Trophoblast cell (in vitro differentiated cells and primary cell): Measurements from ENCODE around the gene PTPRM.
"Not testable (repeated sequence)": the region's sequence is repeated elsewhere in the genome, so short reads cannot be mapped to it uniquely, and the experiment has no call there.

Experiments used
- DNase-seq, 2 donors: peaks; one replicate each; pipeline ENCODE4 v3.0.0-alpha.2; 2016
- H2AFZ ChIP-seq: 2 replicates; pipeline ENCODE4 v1.6.1; 2013; ENCODE audit warnings: low read length, moderate library complexity, mild to moderate bottlenecking; ENCODE audit not compliant: insufficient read depth, poor library complexity
- H2AK5ac ChIP-seq: 2 replicates; pipeline ENCODE4 v1.6.1; 2013; ENCODE audit warnings: mild to moderate bottlenecking, low read length
- H2BK120ac ChIP-seq: 2 replicates; pipeline ENCODE4 v1.6.1; 2013; ENCODE audit warnings: low read length, mild to moderate bottlenecking, moderate library complexity; ENCODE audit not compliant: insufficient read depth, poor library complexity
- H2BK12ac ChIP-seq: 2 replicates; pipeline ENCODE4 v1.6.1; 2013; ENCODE audit warnings: mild to moderate bottlenecking, low read length, moderate library complexity
- H2BK5ac ChIP-seq: 2 replicates; pipeline ENCODE4 v1.6.1; 2013; ENCODE audit warnings: low read length, low read depth, moderate library complexity, mild to moderate bottlenecking; ENCODE audit not compliant: poor library complexity
- H3K14ac ChIP-seq: 2 replicates; pipeline ENCODE4 v1.6.1; 2013; ENCODE audit warnings: mild to moderate bottlenecking, low read length
- H3K18ac ChIP-seq: 2 replicates; pipeline ENCODE4 v1.6.1; 2013; ENCODE audit warnings: mild to moderate bottlenecking, low read length
- H3K23ac ChIP-seq: 2 replicates; pipeline ENCODE4 v1.6.1; 2013; ENCODE audit warnings: low read length
- H3K27ac ChIP-seq: 2 replicates; pipeline ENCODE4 v1.5.1; 2013; ENCODE audit warnings: low read depth, mild to moderate bottlenecking, inconsistent platforms, low read length, moderate library complexity
- H3K27me3 ChIP-seq: 2 replicates; pipeline ENCODE4 v1.6.1; 2013; ENCODE audit warnings: inconsistent platforms, mild to moderate bottlenecking, low read length, moderate library complexity; ENCODE audit not compliant: insufficient read depth
- H3K36me3 ChIP-seq, 2 experiments: 1 replicate in 1 of 2; 2 replicates in 1 of 2; pipeline ENCODE4 v1.6.1; 2013; ENCODE audit warnings: low read length in 2 of 2, mild to moderate bottlenecking in 2 of 2, moderate library complexity in 1 of 2; ENCODE audit not compliant: insufficient read depth in 2 of 2, control insufficient read depth in 1 of 2
- H3K4ac ChIP-seq: 2 replicates; pipeline ENCODE4 v1.6.1; 2013; ENCODE audit warnings: low read depth, mild to moderate bottlenecking, low read length, moderate library complexity
- H3K4me1 ChIP-seq, 2 experiments: 1 replicate in 1 of 2; 2 replicates in 1 of 2; pipeline ENCODE4 v1.6.1; 2013; ENCODE audit warnings: low read length in 2 of 2, mild to moderate bottlenecking in 2 of 2, moderate library complexity in 1 of 2; ENCODE audit not compliant: insufficient read depth in 2 of 2, control insufficient read depth in 1 of 2
- H3K4me2 ChIP-seq: 2 replicates; pipeline ENCODE4 v1.6.1; 2013; ENCODE audit warnings: inconsistent platforms, mild to moderate bottlenecking, low read length, moderate library complexity
- H3K4me3 ChIP-seq: 2 replicates; pipeline ENCODE4 v1.5.1; 2013; ENCODE audit warnings: mild to moderate bottlenecking, low read depth, low read length, inconsistent platforms
- H3K79me1 ChIP-seq: one replicate; pipeline ENCODE4 v1.6.1; 2013; ENCODE audit warnings: low read length
- H3K79me2 ChIP-seq: 2 replicates; pipeline ENCODE4 v1.6.1; 2013; ENCODE audit warnings: low read length, mild to moderate bottlenecking; ENCODE audit not compliant: control insufficient read depth, insufficient read depth, poor library complexity
- H3K9ac ChIP-seq: 2 replicates; pipeline ENCODE4 v1.6.1; 2013; ENCODE audit warnings: mild to moderate bottlenecking, low read length
- H3K9me3 ChIP-seq: 2 replicates; pipeline ENCODE4 v1.6.1; 2013; ENCODE audit warnings: low read depth, mild to moderate bottlenecking, control low read depth, inconsistent platforms, low read length; ENCODE audit not compliant: insufficient read depth
- H4K12ac ChIP-seq: 2 replicates; pipeline ENCODE4 v1.6.1; 2013; ENCODE audit warnings: low read depth, mild to moderate bottlenecking, low read length, moderate library complexity
- H4K8ac ChIP-seq: 2 replicates; pipeline ENCODE4 v1.6.1; 2013; ENCODE audit warnings: low read depth, mild to moderate bottlenecking, low read length, moderate library complexity
- H4K91ac ChIP-seq: one replicate; pipeline ENCODE4 v1.6.1; 2013; ENCODE audit warnings: low read depth, mild to moderate bottlenecking, low read length, moderate library complexity
- WGBS: extraction: QIAGEN DNeasy Blood & Tissue Kit; methylation state at CpG from one replicate; pipeline ENCODE4 v1.1.7; 2013; ENCODE audit warnings: missing lambda C conversion rate; ENCODE audit not compliant: insufficient read length, insufficient coverage; ENCODE audit errors: extremely low coverage; 5-methylcytosine and 5-hydroxymethylcytosine counted together

PTPRM gene

DNA sequence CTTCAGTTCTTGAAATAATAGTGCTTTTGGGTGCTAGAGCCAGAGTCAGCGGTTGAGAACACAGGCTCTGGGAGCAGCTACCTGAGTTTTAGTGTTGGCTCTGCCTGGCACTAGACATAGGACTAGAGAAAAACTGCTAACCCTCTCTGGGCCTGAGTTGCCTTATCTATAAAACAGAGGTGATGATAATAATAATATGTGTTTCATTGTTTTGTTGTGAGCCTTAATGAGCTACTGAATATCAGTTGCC, 391.7 kb downstream of the PTPRM start:
- Histone ChIP-seq H3K27me3 (no peaks in the 10 kb centered on the region), H3K9me3 (no peaks in the 10 kb centered on the region), H3K18ac (no peak overlapping the region), H3K23ac (no peak overlapping the region), H3K4me1 (peaks cover 0 to 2% of the 10 kb centered on the region in 2 experiments), H3K4ac (no peak overlapping the region), H3K36me3 (peaks cover 0 to 2% of the 10 kb centered on the region in 2 experiments), H3K4me2 (no peak overlapping the region), H2AFZ (no peak overlapping the region), H2BK5ac (no peak overlapping the region), H3K79me2 (no peaks in the 10 kb centered on the region), H4K91ac (no peak overlapping the region), H4K12ac (no peak overlapping the region), H2AK5ac (no peak overlapping the region), H3K9ac (no peak overlapping the region), H3K27ac (no peak overlapping the region), H3K79me1 (no peaks in the 10 kb centered on the region), H2BK12ac (no peak overlapping the region), H3K4me3 (no peak overlapping the region), H2BK120ac (no peak overlapping the region), H4K8ac (no peak overlapping the region), H3K14ac (no peak overlapping the region)
- no CpG with 5 or more reads among the region's 1 CpG for WGBS
- DNase-seq: no peak

DNA sequence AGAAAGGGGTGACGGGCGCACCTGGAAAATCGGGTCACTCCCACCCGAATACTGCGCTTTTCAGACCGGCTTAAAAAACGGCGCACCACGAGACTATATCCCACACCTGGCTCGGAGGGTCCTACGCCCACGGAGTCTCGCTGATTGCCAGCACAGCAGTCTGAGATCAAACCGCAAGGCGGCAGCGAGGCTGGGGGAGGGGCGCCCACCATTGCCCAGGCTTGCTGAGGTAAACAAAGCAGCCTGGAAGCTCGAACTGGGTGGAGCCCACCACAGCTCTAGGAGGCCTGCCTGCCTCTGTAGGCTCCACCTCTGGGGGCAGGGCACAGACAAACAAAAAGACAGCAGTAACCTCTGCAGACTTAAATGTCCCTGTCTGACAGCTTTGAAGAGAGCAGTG, 399.6 kb downstream of the PTPRM start:
- not testable (repeated sequence) for H3K79me2 ChIP-seq, H3K9ac ChIP-seq, H3K27me3 ChIP-seq, H3K23ac ChIP-seq, H3K4me1 ChIP-seq, H3K36me3 ChIP-seq, DNase-seq, H2AK5ac ChIP-seq, H4K8ac ChIP-seq, H3K4ac ChIP-seq, H2BK5ac ChIP-seq, H3K4me2 ChIP-seq, H3K79me1 ChIP-seq, H4K91ac ChIP-seq, H3K18ac ChIP-seq, H3K4me3 ChIP-seq, H3K27ac ChIP-seq, H2BK12ac ChIP-seq, H4K12ac ChIP-seq, H2BK120ac ChIP-seq, H2AFZ ChIP-seq, H3K9me3 ChIP-seq, H3K14ac ChIP-seq
- no CpG with 5 or more reads among the region's 18 CpGs for WGBS

DNA sequence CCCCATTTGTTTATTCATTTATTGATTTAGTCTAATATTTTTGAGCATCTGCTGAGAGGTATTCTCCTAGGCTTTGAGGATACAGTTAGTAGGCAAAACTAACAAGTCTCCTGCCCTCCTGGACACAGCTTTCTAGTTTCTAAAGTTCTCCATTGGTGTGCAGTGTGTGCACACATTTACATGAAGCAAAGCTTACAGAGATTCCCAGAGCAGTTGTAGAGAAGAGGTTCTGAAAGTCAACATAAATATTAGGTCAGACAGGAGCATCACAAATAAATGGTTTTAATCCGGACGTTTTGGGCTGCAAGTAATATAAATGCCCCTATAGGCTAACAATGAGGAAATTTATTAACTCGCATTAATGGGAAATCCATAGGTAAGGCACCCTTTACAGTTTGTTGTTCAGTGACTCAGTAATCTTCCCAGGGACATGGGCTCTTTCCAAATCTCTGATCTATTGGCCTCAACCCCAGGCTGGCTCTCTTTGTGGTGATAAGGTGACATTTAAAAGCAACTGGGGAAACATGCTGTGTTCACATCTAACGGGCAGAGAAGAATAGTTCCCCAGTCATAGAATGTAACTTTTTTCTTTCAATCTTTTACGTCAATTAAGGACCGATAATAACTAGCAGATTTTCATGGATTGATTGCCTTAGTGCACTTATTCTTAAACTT, 407.2 kb downstream of the PTPRM start:
- WGBS: no CpG with 5 or more reads among the region's 6 CpGs
- H3K9me3 ChIP-seq: no peaks in the 10 kb centered on the region

DNA sequence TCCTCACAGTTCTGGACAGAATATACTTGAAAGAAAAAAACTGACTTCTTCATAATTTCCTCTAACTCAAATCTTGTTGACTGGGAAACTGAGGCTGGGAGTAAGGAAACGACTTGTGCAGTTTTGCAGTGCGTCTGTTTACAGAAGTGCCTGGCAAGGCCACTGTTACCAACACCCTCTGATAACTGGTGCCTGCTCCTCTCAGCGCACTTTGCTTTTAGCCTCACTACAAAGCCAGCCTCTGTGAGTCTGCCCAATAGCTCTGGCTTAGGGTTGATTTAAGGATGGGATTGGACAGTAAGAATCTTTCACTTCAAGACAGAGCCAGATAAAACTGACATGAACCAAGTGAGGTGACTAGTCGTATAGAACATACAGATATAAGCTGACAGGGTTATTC, 410.8 kb downstream of the PTPRM start:
- Histone ChIP-seq H3K79me1 (no peaks in the 10 kb centered on the region), H3K79me2 (no peaks in the 10 kb centered on the region), H3K36me3 (peaks cover 0 to 2% of the 10 kb centered on the region in 2 experiments), H3K9me3 (no peaks in the 10 kb centered on the region), H4K91ac (no peak overlapping the region), H3K18ac (no peak overlapping the region), H3K4me2 (no peak overlapping the region), H3K9ac (no peak overlapping the region), H3K4ac (no peak overlapping the region), H4K12ac (no peak overlapping the region), H2BK120ac (no peak overlapping the region), H2AFZ (no peak overlapping the region), H2AK5ac (no peak overlapping the region), H3K4me3 (no peak overlapping the region), H3K27ac (no peak overlapping the region), H3K14ac (no peak overlapping the region), H4K8ac (no peak overlapping the region), H2BK5ac (no peak overlapping the region), H3K27me3 (no peaks in the 10 kb centered on the region), H3K23ac (no peak overlapping the region), H2BK12ac (no peak overlapping the region), H3K4me1 (peaks cover 0 to 3% of the 10 kb centered on the region in 2 experiments)
- DNase-seq: no peak
- no CpG with 5 or more reads among the region's 4 CpGs for WGBS

More for the DNA sequence above, 407.2 kb downstream of the PTPRM start:
- H3K4me3 ChIP-seq: no peak overlapping the region
- H4K91ac ChIP-seq: no peak overlapping the region
- no peak overlapping the region for H3K9ac ChIP-seq
- no peak overlapping the region for H2AFZ ChIP-seq
- H2AK5ac ChIP-seq: no peak overlapping the region
- no peaks in the 10 kb centered on the region for H3K4me1 ChIP-seq
- peaks cover 0 to 2% of the 10 kb centered on the region in 2 experiments for H3K36me3 ChIP-seq
- no peak overlapping the region for H4K8ac ChIP-seq
- H3K27me3 ChIP-seq: no peaks in the 10 kb centered on the region
- H3K14ac ChIP-seq: no peak overlapping the region
- no peaks in the 10 kb centered on the region for H3K79me2 ChIP-seq
- H4K12ac ChIP-seq: no peak overlapping the region
- no peak overlapping the region for H3K23ac ChIP-seq
- no peak overlapping the region for H2BK120ac ChIP-seq
- H3K18ac ChIP-seq: no peak overlapping the region
- H3K4me2 ChIP-seq: no peak overlapping the region
- no peak for DNase-seq
- H3K27ac ChIP-seq: no peak overlapping the region
- H3K4ac ChIP-seq: no peak overlapping the region
- no peak overlapping the region for H2BK5ac ChIP-seq
- no peak overlapping the region for H2BK12ac ChIP-seq
- H3K79me1 ChIP-seq: no peaks in the 10 kb centered on the region
